Glomerular visceral epithelial cell (primary cell): ENCODE data around the gene GJC1.

Source experiments
- DNase-seq: peaks from one replicate; pipeline ENCODE4 v3.0.0-alpha.2; 2016; ENCODE audit errors: extremely low spot score

Gene GJC1

DNA sequence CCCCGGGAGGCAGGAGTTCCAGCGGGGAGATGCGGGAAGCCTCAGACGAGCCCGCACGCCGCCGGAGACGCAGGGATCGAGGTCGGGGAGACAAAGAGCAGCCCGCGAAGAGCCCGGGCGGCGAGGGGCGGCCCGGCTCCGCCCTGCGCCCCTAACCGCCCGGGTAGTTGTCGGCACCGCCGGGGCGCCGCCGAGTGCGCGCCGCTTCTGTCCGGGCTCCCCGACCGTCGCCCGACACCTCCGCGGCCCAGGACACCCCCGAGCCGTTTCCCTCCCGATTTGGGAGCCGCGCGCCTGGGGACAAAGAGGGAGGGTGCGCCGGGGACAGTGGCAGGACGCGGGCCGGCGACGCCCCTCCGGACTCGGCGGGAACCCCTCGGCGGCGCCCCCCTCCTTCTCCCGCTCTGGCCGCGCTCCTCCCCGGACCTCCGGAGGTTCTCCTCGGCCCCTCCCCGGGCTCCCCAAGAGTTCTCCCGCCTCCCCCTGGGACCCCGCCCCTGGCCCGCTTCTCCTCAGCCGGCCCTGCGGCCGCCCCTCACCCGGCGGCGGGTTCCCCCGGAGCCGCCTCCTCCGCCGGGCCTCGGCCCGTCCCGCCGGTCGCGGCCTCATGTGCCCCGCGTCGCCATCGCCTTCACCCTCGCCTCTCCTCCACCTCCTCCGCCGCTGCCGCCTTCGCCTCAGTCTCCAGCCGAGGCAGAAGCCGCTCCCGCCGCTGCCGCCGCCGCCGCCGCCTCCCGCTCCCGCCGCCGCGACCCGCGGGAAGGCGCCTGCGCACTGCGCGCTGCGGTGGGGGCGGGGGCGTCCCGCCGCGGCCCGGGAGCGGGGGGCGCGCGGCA, at the start of gene GJC1:
Gene GJC1, minus strand, starts transcription at position 765 of the 836 bp plus-strand sequence. CDS start 24,470 bp downstream, outside the sequence.
- peak; percentile 76 for DNase-seq

DNA sequence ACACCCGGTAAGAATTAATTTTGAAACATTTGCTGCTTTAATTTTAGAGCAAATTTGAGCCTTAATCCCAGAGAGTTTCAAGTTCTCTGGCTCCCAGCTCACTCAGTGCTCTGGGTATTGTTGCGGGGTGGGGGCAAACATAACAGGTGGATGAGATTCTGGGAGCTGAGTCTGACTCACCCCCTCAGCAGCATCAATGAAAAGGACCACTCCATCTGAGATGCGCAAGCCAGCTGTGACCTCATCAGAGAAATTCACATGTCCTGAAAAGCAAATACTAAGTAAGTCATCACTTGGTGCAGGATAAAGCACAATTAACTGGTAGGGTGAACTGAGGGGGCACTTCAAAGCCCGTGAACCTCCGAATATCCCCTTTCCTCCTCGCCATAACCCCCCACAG, 49.3 kb upstream of the GJC1 start:
- no peak for DNase-seq

DNA sequence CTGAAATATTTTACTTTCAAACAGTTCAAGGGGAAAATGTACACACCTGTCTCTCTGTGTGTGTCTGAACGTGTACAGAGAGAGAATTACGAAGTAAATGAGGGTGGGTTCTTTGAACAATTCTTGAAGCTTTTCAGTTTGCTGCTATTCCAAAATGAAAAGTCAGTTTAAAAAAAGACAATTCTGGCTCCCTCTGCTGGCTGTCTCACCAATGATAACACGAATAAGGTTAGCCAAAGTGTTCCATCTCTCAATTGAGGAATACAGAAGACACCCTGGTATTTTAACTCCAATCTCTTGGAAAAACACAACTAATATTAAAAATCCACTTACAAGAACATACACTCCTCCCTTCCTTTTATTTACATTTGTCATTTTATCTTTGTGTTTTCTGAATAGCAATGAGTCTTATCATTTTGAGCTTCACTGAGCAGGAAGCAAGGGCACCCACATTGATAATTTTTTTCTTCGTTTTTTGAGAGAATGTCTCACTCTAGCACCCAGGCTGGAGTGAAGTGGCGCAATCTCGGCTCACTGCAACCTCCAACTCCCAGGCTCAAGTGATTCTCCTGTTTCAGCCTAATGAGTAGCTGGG, 48.6 kb upstream of the GJC1 start:
- DNase-seq, result peak; percentile 47

DNA sequence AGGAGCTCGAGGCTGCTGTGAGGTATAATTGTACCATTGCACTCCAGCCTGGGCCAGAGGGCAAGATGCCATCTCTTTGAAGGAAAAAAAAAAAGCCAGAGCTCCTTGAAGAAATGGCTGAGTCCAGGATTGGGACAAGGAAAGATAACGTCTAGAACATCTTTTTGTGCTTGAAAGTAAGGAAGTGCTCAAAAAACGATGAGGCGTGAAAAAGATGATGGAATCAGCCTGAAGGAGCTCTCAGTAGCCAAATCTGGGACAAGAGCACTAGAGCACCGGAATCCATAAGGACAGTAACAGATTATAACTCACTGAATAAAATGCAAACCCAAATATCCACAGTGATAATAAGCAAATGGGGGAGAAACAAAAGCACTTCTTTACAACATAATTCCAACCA, 47.0 kb upstream of the GJC1 start:
- DNase-seq, result no peak

DNA sequence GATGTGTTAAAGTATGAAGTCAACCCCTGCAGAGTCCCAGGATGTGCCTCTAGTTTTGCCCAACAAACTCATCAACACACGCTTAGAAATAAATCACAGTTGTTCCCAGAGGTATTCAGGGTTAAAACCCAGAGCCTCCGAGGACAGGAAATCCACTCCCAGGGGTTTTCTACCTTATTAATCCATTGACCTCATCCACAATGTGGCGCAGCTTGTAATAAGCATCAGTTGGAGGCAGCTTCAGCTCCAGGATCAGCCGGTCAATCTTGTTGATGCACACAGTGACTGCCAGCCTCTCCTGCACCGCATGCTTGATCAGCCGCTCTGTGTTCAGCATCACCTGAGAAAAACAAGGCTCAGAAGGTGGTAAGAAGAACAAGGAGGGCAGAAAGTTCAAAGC, 45.7 kb upstream of the GJC1 start:
- DNase-seq, result no peak

DNA sequence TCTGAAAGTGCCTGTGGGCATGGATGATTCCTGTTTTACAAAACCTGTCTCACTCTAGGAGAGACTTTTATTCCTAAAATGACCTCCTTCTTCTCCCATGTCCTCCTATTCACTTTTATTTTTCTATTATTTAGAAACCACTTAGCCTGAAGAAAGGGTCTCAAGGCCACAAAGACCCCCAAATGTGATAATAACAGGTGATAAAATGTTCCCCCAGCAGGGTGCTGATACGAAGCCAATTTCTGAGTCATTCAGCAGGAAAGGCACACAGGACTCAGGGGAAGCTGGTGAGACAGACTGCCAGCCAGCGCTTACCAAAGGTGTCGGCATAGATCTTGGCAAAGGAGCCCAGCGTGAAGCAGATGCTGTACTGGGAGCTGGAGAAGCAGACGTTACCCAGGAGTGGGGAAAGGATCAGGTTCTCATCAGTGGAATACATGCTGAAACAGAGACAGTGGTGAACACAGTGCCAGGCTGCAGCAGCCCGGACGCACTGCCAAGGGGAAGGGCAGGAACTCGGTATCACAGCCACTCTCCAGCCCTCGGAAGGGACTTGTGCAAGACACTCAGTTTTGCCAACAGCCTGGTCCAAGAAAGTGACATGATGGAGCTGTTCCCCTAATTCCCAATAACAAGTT, 42.2 kb upstream of the GJC1 start:
- DNase-seq, result no peak

DNA sequence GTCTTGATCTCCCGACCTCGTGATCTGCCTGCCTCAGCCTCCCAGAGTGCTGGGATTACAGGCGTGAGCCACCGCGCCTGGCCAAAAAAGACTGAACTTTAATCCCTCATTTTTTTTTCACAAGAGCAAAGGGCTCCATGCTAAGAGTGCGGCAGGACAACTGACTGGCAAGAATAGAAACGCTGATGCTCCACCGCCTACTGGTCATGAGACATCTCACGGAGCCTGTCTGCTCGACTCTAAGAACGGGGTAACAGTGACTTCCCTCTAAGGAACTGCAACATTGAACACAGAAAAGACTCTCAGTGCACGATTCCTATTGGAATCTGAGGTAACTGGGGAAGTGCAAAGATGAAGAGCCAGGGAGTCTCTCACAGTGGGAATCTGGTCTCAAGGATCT, 41.5 kb upstream of the GJC1 start:
- DNase-seq, result no peak

DNA sequence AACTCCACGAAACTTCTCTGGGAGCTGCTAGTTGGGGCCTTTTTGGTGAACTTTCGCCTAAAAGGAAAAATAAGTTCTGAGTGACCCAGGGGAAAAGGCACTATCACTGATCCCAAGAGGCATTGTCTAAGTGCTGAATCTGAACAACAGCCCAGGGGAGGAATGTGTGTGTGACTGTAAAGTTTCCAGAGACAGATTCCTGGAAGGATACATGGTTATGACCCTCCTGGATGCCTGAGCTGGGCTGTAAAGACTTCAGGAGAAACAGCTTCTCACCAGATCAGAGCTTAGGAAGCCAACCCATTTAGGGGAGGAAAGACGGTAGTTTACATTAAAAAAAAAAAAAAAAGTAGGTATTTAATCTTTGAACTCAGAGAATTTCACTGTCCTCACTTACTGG, 37.8 kb upstream of the GJC1 start:
- DNase-seq, result no peak

DNA sequence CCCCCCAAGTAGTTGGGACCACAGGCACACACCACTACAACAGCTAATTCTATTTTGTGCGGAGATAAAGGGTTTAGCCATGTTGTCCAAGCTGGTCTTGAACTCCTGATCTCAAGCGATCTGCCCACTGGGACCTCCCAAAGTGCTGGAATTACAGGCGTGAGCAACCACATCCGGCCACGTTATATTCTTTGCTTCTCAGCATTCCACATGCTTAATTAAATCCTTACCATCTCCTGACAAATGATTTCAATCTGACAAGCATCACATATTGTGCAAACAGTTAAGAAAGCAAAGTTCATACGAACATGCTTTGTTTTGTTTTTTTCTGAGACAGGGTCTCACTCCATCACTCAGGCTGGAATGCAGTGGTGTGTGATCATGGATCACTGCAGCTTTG, 35.8 kb upstream of the GJC1 start:
- DNase-seq, result no peak

DNA sequence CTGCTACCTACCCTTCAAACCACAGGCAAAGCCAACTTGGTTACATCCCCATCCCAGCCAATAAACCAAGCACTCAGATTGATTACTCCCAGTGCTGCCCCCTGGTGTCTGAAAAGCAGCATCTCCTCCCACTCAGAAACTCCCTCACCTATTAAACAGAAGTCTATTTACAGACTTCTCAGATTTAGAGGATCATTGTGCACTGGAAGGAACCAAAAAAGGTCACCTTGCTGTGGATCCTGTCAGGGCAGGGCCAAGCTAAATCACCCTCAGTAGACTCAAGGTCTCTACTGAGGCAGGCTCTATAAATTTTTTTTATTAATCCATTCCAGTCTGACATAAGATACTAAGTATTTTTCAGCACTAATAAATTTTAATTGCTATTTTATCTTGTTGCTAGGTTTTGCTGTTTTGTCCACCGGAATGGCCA, 35.2 kb upstream of the GJC1 start:
- DNase-seq, result peak; percentile 82

DNA sequence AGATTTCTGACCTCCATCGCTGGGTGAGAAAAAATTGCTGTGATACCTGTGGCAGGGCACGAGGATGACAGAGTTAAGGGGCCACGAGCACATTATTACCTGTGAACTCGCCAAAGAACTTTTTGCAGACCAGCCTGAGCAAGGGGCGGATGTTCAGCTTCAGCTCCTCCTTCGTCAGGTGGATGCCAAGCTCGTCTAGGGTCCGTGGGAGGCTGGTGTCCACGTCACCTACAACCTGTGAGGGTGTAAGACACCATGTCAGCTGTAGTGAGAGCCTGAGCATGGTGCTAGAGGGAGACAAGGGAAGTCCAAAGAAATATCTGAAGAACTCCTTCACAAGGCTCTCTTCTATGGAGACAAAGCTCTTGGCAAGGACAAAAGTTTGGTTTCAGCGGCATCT, 34.7 kb upstream of the GJC1 start:
- no peak for DNase-seq

DNA sequence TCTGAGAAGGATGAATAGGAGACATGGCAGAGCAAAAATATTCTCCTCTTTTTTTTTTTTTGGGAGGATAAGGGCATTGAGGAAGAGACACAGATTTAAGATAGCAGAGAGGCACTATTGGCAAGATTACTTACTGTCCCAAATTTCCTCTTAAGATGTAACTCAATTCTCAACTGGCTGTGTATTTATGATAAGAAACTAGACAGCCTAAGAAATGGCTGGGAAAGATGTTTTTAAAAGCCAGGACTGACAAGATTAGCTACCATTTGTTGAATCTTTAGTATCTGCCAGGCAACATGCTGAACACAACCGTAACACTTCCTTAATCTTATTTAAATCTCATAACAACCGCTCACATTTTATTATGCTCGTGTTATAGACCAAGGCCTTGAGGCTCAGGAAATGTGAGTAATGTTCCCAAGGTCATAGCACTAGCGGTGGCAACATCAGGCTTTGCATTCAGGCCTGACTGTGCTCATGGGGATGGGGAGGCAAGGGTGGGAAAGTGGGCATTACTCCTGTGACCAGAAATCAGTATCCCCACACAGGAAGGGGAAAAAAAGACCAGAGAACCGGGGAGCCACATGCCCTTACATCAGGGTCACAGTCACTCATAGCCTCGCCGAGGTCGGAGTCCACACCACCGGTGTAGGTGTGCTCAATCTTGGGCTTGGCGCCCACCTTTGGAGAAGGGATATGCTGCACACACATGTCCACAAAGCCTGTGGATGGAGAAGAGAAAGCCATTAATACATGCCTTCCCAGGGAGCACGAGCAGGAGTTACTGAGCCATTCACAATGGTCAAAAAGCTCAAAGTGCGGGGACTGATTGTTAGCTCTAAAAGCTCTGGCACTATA, 33.2 kb upstream of the GJC1 start:
- DNase-seq, result no peak

DNA sequence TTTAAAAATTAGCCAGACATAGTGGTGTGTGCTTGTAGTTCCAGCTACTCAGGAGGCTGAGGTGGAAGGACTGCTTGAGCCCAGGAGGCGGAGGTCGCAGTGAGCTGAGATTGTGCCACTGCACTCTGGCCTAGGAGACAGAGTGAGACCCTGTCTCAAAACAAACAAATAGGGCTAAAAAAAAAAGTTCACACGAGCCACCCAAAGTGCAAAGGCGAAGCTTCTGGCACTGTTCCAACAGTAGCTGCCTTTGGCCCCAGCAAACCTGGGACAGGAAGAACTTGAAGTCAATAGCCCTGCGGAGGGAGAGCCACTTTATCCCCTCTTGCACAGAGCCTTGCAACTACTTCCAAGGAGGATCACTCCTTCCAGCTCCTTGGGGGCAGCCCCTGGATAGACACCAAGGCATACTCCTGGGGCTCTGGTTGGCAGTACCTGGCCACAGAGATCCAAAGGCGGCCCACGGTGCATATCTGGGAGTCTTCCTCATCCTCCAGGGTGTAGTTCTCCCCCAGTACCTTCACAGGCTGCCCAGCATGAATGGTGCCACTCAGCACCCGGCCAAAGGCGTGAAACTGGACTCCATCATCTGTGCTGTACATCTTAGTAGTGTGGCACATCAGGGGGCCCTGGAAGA, 32.3 kb upstream of the GJC1 start:
- DNase-seq, result no peak

DNA sequence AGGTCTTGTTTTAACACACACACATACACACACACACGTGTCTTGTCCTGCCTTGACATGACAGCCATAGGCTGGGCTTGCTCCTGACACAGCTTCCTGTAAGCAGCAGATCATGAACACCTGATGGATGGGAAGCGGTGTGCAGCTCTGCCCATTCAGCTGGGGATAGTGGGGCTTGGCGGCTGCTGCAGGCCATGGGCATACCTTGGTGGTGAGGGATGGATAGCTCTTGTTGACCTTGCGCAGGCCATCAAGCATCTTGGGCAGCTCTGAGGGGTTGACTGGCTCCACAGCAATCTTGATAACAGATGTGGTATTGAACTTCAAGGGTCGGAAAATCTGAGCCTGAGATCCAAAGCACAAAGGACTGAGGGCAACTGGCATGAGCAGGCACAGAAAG, 29.6 kb upstream of the GJC1 start:
- DNase-seq, result no peak

DNA sequence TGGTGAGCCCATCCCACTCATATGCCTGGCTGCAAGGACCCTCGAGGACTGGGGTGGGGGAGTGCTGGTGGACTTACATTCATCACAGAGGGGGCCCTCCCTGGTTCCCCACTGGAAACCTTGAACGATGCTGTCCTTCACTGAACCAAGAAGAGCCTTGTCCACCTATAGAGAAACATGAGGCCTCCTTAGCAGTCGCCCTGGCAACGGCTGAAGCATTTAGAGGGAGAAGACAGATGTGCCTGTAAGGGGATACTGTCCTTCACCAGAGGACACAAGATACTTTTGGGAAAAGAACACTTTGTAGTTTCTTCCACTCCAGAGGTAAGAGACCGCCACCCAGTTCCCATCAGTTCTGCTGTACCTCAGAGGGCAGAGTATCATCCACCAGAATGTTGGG, 24.1 kb upstream of the GJC1 start:
- no peak for DNase-seq

DNA sequence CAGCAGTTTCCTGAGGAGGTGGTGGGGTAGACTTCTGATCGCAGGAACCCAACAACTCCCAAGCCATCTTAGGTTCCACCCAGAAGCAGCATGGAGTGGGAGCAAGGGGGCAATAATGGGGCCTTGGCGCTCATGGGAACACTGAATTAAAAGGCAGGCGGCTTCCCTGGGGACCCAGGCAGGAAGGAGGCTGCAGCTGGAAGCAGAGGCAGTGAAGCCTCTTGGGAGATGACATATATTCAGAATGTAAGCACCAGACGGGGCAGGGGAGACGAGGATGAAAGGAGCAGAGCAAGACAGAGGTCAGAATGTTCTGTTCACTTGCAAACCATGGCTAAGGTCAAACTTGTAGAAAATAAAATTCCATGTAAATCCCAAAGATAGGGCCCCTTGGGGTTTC, 20.5 kb upstream of the GJC1 start:
- DNase-seq, result no peak

DNA sequence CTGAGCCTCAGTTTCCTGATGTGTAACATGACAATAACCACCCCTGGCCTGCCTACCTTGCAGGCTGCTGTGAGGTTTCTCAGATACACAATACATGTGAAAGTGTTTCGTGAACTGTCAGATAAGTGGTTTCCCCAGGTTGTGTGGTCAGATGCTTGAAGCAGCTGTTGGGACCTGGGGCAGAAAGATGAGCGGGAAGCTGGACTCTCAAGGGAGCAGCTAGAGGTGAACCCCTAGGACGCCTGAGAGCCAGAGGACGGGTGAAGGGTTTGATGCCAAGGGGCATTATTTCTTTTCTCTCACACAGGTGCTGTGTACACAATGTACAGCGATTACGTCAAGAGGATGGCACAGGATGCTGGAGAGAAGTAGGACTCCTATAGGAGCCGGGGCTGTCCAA, 19.9 kb upstream of the GJC1 start:
- DNase-seq, result no peak

DNA sequence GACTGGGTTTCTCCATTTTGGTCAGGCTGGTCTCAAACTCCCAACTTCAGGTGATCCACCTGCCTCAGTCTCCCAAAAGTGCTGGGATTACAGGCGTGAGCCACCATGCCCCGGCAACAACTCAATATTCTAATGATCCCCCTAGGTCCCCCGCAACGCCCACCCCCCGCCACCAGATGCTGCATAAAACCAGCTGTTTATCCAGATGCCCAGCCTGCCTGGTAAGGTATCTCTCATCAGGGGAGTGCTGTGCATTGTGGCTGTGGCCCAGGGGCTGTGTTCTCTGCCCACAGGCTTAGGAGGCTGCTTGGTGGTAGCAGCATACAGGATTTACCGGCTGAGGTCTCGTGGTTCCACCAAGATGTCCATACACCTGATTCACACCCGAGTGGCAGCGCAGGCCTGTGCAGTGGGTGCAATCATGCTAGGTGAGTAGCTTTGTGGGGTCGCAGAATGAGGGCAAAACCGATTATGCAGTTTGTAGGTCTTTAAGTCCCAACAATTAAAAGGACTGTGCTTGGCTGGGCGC, 18.9 kb upstream of the GJC1 start:
- DNase-seq, result no peak

DNA sequence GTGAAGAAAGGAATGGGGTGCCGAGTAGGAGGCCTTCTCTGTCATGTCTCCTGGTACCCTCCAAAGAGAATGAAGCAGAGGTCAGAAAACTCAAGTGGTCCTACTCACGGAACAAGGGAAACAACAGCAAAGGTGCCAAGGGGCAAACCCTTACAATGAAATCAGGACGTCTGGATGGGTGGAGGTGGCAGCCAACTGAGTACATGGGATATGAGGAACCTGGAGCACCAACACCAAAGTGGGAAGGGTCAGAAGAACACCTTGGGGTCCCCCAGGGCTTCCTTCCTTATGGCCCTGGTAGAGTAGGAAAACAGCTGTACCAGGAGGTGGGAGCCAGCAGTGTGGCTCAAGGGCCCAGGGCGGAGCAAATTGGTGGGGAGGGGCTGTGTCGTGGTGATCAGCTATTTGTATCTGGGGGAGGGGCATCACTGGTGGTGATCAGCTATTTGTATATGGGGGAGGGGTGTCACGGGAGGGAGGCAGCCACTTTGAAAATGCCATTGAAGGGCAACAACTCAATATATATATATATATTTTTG, 18.2 kb upstream of the GJC1 start:
- no peak for DNase-seq

DNA sequence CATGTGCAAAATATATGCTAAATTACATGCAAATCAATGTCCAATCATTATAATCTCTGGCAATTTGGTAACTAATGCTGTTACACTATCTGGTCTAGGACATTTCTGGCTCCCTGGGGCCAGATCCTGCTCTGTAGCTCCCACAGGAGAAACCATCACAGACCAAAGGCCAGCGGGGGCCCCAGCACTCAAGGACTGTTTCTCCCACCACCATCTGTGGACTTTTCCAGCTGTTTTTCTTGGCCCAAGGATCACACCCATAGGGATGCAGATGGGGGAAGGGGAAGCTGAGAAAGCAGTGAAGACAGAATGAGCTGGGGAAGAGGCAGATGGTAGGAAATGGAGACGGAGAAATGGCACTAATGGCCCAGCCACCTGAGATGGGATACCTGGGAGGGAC, 17.5 kb upstream of the GJC1 start, which contains the start of gene HIGD1B:
Gene HIGD1B, plus strand, starts transcription at position 298 of the 400 bp plus-strand sequence. CDS start 270 bp downstream, outside the sequence.
- no peak for DNase-seq

DNA sequence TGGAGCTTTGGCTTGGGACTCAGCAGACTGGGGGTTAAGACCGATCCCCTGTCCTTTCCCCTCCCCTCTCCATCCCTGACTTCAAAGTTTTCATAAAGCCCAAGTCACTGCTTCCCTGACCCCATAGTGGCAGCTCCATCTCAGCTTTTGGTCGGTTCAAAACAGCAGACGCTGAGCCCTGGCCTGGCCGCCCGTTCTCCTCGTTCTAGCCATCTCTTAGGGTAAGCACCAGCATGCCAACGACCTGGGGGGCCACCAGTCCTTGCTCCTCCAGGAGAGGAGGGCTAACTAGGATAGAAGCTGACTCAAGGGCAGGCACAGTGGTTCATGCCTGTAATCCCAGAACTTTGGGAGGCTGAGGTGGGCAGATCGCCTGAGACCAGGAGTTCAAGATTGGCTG, 16.1 kb upstream of the GJC1 start:
- DNase-seq, result no peak
